Activated CD8-positive, alpha-beta memory T cell treated with anti-CD3 and anti-CD28 coated beads, Interleukin-2, amount 50 U/mL, for 1 hour (primary cell): ENCODE measurements around the gene CDKN3.

ENCODE experiments used
- DNase-seq: peaks from one replicate; pipeline ENCODE4 v3.0.0-alpha.2; 2020; ENCODE audit errors: extremely low read depth

Gene CDKN3, protein sequence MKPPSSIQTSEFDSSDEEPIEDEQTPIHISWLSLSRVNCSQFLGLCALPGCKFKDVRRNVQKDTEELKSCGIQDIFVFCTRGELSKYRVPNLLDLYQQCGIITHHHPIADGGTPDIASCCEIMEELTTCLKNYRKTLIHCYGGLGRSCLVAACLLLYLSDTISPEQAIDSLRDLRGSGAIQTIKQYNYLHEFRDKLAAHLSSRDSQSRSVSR

DNA sequence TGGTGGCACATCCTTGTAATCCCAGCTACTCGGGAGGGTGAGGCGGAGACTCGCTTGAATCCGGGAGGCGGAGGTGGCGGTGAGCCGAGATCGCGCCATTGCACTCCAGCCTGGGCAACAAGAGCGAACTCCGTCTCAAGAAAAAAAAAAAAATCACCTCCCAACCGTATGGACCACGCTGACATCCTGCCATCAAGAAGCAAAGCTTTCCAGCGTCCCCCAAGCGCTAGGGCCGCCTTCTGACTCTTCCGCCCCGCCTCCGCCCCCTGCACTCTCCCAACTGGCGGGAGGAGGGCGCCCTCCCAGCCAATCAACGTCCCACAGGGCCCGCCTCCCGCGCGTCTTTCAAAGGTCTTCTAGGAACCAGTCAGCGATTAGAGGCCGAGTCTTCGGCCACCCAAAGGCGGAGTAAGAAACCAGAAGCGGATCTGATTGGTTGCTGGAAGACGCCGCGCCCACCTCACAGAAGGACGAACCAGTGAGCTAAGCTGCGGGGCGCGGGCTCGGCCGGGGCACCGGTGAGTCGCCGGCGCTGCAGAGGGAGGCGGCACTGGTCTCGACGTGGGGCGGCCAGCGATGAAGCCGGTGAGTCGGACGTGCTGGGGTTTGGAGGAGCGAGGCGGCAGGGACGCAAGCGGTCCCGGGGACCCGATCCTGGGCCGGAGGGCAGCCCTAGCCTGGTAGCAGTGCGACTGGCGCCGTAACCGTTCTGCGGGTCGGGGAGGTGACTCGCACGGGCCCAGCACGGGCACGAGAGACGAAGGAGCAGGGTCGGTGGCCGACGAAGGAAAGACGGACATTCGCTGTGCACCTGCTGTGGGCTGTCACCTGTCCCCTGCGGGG, at the start of gene CDKN3:
CDKN3 (plus strand) TSS at position 515 of the 843 bp plus-strand sequence; CDS start at position 577, 62 bp downstream.
- DNase-seq: peak; percentile 91

DNA sequence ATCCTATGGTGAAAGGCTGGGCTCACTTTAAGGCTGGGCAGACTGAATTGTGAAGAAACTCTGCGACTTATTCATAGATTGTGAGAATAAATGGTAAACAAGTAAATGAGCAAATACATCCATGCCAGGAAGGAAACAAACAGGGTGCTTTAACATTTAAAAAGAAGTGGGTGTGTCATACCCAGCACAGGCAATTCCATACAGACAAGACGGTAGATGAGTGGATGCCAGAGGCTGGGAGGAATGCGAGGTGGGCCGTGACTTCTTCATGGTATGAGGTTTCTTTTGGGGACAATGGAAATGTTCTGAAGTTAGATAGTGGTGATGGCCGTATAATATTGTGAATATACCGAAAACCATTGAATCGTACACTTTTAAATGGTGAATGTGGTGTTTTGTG, 49.8 kb upstream of the CDKN3 start:
- no peak for DNase-seq

DNA sequence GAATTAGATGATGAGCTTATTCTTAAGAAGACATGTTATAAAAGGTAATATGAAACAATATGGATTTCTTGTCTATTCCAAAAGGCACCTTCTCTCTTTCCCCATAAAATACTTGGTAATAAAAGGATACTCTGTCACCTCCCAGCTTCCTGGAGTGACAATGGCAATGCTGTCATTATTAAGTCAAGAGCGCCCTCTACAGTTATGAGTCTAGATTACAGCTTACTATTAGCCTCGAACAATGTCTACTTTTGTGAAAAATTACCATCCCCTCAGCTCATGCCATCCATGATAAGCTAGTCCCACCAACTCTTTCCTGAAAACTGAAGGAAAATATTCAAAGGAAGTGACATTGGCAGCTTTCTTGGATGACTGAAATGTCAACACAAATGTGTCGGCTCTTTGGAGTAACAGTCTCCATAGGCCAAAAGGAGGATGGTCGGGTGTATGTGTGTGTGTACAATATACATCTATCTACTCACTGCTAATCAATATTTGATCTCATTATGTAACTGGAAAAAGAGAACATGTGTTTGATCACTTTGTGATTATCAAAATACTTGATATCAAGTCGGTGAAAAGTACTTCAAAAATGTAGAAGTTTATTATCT, 48.7 kb upstream of the CDKN3 start:
- no peak for DNase-seq

DNA sequence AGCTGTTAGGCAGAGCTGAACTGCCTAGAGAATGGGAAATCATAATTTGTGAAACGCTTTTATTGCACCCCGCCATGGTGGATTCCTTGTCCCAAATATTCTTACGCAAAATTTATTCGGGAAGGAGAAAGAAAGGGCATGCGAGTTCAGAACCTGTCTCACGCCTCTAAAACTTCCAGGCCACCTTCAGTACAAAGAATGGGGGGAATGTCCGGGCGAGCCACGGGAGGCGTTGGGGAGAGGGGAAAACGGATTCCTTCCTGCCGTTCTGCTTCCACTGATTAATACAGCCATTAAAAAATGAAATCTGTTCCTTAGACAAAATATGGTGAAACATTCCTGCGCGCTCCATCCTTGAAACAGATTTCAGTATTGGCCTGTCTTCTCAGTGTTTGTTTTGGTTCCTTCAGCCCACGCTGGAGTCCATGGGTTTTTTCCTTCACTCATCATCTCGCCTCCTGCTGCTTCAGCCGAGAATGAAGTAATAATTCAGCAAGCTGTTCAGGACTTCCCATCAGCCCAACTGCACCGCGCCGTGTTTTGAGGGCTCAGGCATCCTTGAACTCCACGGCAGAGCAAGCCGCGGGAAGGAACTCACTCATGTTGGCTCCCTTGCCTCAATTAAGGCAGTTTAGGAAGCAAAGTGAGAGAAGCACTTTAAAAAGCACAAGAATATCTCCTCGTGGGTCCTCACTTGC, 47.7 kb upstream of the CDKN3 start:
- DNase-seq: no peak

- no peak for DNase-seq
Observed at GRCh38 chr14:54349713-54350112, 47.1 kb upstream of the CDKN3 start.

GRCh38 chr14:54350203-54350602, 46.6 kb upstream of the CDKN3 start:
- no peak for DNase-seq

DNA sequence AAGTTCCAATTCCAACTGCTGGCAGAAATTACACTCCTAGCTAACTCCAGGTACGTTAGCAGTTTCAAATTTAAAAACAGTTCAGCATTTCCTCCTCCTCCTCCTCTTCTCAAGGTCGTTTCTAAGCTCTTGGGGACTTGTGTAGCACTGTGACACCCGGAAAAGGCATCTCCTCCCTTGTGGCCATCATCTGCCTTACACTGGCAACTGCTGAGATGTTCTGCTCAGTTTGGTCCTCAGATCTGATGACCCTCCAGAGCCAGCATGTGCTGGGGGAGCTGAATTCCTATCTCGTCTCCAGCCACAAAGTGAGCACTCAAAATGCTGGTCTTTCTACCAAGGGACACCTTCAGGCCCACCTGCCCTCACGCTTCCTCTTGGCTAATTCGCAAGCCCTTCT, 43.5 kb upstream of the CDKN3 start:
- DNase-seq: no peak

GRCh38 chr14:54353694-54354093, 43.1 kb upstream of the CDKN3 start:
- no peak for DNase-seq

- DNase-seq: no peak
Observed at GRCh38 chr14:54354096-54354495, 42.7 kb upstream of the CDKN3 start.

DNA sequence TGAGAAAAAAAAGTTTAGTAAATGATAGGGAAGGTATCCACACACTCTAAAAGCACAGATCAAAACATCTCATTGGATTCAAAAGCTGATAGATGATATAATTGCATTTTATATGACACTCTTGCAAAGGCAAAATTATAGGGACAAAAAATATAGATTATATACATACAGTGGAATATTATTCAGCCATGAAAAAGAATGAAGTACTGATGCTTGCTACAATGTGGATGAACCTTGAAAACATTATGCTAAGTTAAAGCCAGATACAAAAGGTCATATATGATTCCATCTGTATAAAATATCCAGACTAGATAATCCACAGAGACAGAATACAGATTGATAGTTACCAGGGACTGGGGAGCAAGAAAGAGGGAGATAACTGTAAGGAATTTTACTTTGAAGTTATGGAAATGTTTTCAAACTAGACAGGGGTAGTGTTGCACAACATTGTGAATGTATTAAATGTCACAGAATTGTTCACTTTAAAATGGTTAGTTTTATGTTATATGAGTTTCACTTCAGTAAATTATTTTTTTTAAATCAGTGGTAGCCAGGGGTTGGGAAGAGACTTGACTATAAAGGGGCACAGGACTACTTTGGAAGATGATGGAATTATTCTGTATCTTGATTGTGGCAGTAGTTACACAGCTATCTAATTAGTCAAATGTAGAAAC, 41.7 kb upstream of the CDKN3 start:
- DNase-seq: no peak

DNA sequence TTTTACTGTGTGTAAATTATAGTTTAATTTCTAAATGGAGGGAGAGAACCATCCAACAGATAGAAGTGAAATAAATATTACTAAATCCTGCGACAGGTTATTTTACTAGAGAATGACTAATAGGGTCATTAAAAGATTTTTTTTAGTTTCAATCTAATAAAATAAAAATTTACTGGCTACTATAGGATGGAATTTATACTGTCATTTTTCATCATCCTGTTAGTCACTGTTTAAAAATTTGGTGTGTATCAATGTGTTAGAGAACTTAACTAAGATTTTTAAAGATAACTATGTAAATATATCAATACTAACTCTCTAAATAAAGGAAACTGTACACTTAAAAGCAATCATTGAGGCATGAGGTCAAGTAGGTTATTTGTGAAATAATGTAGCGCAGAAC, 41.1 kb upstream of the CDKN3 start:
- no peak for DNase-seq

DNA sequence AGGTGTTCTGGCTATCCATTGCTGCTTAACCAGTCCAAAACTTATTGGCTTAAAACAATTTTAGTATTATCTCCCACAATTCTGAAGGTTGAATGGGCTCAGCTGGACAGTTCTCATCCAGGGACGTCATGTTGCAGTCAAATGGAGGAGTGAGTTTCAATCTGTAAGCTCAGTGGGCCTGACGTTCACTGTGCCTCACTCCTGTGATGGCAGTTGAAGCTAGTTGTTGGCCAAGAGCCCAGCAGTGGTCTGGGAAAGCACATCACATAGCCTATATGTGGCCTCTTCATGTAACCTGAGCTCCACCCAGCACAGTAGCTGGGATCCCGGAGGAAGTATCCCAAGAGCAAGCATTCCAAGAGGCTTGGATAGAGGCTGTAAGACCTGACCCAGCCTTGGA, 40.6 kb upstream of the CDKN3 start:
- DNase-seq: no peak

- no peak for DNase-seq
Observed at GRCh38 chr14:54360667-54361066, 36.1 kb upstream of the CDKN3 start.

GRCh38 chr14:54362089-54362504, 34.7 kb upstream of the CDKN3 start:
- DNase-seq: no peak

- no peak for DNase-seq
Observed at GRCh38 chr14:54362759-54363437, 33.9 kb upstream of the CDKN3 start.

GRCh38 chr14:54364555-54365415, 32.0 kb upstream of the CDKN3 start:
- DNase-seq: no peak

DNA sequence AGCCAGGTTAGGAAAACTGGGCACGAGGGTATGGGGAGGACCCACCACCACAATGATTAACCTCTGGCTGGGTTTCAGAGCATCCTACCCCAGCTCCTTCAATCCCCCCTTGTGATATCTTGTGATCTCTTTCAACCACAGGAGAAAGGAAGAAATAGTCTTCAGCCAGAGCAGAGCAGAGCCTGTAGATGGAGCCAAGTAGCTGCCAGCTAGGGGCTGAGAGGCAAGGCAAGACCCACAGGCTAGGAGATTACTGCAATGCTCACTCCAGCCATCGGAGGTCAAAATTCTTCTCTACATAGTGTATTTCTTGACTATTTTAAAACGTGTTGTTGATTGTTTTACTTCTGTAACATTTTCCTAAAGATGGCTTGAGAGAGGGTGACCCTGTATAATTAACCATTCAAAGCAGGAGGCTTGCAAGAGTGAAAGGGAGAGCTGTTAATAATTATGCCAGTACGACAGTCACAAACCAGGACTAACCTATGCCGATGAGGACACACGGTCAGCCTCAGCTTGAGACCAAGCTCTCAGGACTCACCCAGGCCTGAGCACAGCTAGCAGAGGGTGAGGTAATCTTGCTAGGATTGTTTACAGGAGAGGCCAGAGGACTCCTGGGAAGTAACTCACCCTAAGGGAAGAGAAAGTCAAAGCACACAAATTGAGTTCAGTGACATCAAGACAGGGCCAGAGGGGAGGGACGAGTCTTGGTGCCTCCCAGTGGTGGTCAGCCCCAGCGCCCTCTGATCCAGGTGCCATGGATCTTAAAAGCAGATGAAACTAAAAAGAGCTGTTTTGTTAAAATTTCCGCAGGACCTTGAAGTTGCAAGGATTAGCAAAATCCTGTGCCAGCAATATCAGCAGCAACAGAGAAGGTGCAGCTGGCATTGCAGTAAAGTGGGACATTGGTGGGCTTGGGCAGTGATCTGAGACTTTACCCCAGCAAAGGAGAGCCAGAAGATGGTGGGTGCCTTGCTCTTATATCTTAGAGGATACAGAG, 29.8 kb upstream of the CDKN3 start:
- no peak for DNase-seq

- no peak for DNase-seq
Observed at GRCh38 chr14:54368291-54368690, 28.5 kb upstream of the CDKN3 start.

DNA sequence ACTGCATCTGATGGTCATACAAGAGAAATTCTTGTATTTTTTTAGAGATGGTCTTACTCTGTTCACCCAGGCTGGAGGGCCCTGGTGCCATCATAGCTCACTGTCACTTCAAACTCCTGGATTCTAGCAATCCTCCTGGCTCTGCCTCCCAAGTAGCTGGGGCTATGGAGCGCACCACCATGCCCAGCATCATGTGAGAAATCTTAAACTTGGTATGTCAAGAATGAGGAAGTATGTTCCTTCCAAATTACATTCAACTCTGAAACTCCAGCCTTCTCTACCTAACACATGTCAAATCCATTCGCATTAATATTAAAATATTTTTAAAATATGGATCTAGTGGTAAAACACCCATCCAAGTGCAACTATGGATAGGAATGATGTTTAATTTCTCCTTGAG, 27.5 kb upstream of the CDKN3 start:
- DNase-seq: no peak
